GM23248 (cell line): ENCODE data around the gene IGFALS.

Experiments used
- EZH2 ChIP-seq: fragments of 200-600 bp; sonication (generic); IDR thresholded peaks from 2 replicates; pipeline ENCODE4 v1.6.1; 2018; ENCODE audit warnings: antibody characterized with exemption, mild to moderate bottlenecking; ENCODE audit not compliant: insufficient read depth, poor library complexity, severe bottlenecking
- EZH2phosphoT487 ChIP-seq: fragments of 200-600 bp; sonication (generic); IDR thresholded peaks from 2 replicates; pipeline ENCODE4 v1.6.1; 2018; ENCODE audit warnings: antibody characterized with exemption, moderate library complexity, mild to moderate bottlenecking, low read depth; ENCODE audit not compliant: insufficient read depth

GRCh38 chr16:1751946-1752345 lies 41.6 kb downstream of the IGFALS start:
- TF ChIP-seq EZH2, result no peak
- TF ChIP-seq EZH2phosphoT487, result no peak
